ENCODE results near the gene RIPOR2. TPM values are rescaled to one million over a fixed set of nuclear protein-coding genes. Genes with fewer than 3 reads are reported as not detected.

Gene RIPOR2
- total RNA-seq, 1 donor from 2014 or later: 49.0 TPM

DNA sequence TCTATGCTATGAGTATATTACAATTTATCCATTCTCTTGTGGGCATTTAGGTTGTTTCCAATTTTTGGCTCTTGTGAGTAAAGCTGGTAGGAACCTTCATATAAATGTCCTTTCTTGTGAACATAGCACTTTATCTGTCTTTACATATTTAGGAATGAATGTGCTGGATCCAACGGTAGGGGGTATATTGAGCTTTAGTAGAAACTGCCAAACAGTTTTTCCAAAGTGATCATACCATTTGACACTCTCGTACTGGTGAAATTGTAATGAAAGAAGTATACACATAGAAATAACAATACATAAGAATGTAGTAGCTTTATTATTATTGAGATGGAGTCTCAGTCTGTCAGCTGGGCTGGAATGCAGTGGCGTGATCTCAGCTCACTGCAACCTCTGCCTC is 106.1 kb downstream of the RIPOR2 start:
- no peak for DNase-seq (ENCODE audit: low spot score in 2 of 2)
- TF ChIP-seq, protein P1, sequence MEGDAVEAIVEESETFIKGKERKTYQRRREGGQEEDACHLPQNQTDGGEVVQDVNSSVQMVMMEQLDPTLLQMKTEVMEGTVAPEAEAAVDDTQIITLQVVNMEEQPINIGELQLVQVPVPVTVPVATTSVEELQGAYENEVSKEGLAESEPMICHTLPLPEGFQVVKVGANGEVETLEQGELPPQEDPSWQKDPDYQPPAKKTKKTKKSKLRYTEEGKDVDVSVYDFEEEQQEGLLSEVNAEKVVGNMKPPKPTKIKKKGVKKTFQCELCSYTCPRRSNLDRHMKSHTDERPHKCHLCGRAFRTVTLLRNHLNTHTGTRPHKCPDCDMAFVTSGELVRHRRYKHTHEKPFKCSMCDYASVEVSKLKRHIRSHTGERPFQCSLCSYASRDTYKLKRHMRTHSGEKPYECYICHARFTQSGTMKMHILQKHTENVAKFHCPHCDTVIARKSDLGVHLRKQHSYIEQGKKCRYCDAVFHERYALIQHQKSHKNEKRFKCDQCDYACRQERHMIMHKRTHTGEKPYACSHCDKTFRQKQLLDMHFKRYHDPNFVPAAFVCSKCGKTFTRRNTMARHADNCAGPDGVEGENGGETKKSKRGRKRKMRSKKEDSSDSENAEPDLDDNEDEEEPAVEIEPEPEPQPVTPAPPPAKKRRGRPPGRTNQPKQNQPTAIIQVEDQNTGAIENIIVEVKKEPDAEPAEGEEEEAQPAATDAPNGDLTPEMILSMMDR (IDR thresholded peaks at IDR 0.05): no peak
- H3K4me1 ChIP-seq: no peaks in the 10 kb centered on the region

DNA sequence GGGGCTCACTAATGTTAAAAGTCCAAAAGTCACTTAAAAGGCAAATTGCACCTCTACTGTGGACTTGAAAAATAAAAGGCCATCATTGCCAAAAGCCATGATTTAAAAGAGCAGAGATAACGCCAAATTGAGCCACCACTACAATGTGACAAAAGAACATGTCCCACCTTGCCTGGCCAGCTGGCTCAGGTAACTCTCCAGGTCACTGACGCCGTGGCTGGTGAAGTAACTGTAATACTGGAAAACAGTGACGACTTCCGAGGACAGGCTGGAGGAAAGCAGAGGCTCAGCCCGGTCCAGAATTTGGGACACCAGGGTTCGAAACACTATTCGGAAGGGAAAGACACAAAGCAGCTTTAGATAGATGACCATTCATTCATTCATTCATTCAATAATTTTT is 107.8 kb downstream of the RIPOR2 start:
- Histone ChIP-seq H3K4me1 (no peaks in the 10 kb centered on the region), H3K36me3 (no peaks in the 10 kb centered on the region), H3K27ac (no peak overlapping the region), H3K27me3 (no peaks in the 10 kb centered on the region), H3K4me3 (no peak overlapping the region), H3K9me3 (no peaks in the 10 kb centered on the region)
- no peak for DNase-seq (ENCODE audit: low spot score in 2 of 2)
- intact Hi-C loops (cut with DNase I): no loop called here
- TF ChIP-seq, protein P1 (IDR thresholded peaks at IDR 0.05): no peak

More for the DNA sequence above, 106.1 kb downstream of the RIPOR2 start:
- H3K9me3 ChIP-seq: no peaks in the 10 kb centered on the region
- intact Hi-C loops (cut with DNase I): no loop called here
- no peaks in the 10 kb centered on the region for H3K27me3 ChIP-seq
- no peak overlapping the region for H3K27ac ChIP-seq
- no peak overlapping the region for H3K4me3 ChIP-seq
- no peaks in the 10 kb centered on the region for H3K36me3 ChIP-seq

DNA sequence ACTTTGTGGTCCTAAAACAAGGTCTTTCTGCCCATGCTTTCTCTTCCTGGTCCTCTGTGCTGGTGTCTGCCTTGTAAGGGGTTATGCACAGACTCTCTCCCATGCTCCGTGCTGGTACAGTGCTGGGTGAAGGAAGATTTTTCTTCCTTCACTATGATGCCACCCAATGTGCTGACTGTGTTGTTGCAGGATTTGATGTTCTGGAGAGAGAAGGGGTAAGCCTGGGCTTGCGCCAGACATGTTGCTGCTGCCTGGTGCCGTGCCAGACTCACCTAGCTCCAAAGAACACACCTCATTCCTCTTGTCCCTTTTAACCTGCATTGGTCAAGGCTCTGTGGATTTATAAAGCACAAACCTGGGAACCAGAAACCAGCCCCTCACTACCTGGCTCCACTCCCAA is 108.6 kb downstream of the RIPOR2 start:
- intact Hi-C loops (cut with DNase I): no loop called here
- DNase-seq (ENCODE audit: low spot score in 2 of 2): no peak
- H3K36me3 ChIP-seq: no peaks in the 10 kb centered on the region
- no peaks in the 10 kb centered on the region for H3K27me3 ChIP-seq
- H3K4me3 ChIP-seq: no peak overlapping the region
- no peaks in the 10 kb centered on the region for H3K4me1 ChIP-seq
- no peak overlapping the region for H3K27ac ChIP-seq
- TF ChIP-seq, protein P1 (IDR thresholded peaks at IDR 0.05): no peak
- H3K9me3 ChIP-seq: no peaks in the 10 kb centered on the region

DNA sequence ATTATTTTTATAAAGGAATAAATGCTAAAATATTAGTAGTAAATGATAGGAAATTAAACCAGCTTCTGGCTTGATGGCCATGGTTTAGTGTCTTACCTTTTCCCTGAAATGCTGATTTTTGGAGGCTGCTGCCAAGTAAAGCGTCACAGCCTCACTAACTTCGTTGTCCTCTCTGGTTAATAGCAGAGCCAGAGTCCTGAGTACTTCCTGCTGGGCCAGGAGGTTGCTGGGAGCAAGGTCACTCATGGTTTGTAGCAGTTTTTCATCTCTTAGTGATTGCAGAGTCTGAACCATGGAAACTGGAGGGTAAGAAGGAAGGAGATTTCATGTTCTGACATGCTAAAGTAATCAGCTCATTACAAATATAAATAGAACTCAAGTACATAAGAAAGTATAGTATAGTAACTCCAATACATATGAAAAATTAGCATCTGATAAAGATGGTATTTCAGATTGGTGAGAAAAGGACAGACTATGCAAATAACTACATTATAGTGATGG is 110.6 kb downstream of the RIPOR2 start:
- no peak for DNase-seq (ENCODE audit: low spot score in 2 of 2)
- Histone ChIP-seq H3K9me3 (no peaks in the 10 kb centered on the region), H3K36me3 (no peaks in the 10 kb centered on the region), H3K27me3 (no peaks in the 10 kb centered on the region), H3K27ac (no peak overlapping the region), H3K4me1 (no peaks in the 10 kb centered on the region), H3K4me3 (no peak overlapping the region)
- TF ChIP-seq, protein P1 (IDR thresholded peaks at IDR 0.05): no peak
- intact Hi-C loops (cut with DNase I): no loop called here

DNA sequence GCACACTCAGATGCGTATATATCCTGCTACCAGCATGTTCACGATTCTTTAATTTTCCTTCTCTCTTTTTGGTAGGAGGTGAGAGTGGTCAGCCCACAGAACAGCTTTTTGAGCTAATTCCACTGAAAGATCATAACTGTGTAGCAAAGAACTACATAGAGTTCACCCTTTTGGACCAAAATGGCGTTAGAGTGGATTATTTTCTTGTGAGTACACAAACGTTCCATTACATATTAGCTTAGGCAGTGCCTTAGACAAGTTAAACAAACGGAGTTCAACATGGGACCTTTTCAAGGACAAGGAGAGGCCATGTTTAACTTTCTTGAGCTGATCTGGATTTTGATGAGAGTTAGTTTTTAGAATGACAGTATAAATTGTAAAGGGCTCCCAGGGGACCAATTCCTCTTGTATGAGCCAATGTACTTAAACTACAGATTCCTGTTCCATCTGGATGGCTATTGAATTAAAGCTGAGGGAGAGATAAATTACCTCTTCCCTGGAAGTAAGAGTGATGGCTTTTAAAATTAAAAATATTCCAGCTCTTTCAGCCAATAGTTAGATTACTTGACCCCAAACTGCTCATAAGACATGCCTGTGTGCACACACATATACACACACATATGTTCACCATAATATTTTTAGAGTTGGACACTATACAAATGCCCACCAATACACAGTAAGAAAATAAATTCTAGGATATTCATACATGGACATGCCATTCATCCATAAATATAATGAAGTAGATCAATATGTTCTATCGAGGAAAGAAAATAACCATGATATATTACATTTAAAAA is 111.4 kb downstream of the RIPOR2 start:
- H3K36me3 ChIP-seq: no peaks in the 10 kb centered on the region
- H3K27me3 ChIP-seq: no peaks in the 10 kb centered on the region
- H3K9me3 ChIP-seq: no peaks in the 10 kb centered on the region
- no peaks in the 10 kb centered on the region for H3K4me1 ChIP-seq
- no peak for DNase-seq (ENCODE audit: low spot score in 2 of 2)
- intact Hi-C loops (cut with DNase I): no loop called here
- TF ChIP-seq, protein P1 (IDR thresholded peaks at IDR 0.05): no peak
- H3K27ac ChIP-seq: no peak overlapping the region
- H3K4me3 ChIP-seq: no peak overlapping the region

Data from ascending aorta (tissue), 2 donors.